IMR-90 (cell line): ENCODE measurements around the gene EDDM13. TPM values are rescaled to one million over a fixed set of nuclear protein-coding genes. Genes with fewer than 3 reads are reported as not detected.

Experiments used
- ATAC-seq: fragments of 200-7000 bp; cut with Tn5 transposase; 2 replicates; pipeline ENCODE4 v1.9.1; 2020; ENCODE audit warnings: low read depth, mild to moderate bottlenecking, moderate library complexity
- BruUV-seq: library from RNA; stranded (reverse); fragments of 400-500 nt; replicated peaks from 2 replicates; lab custom pipeline; 2021; lab: Mats Ljungman, UMichigan
- CTCF ChIA-PET: fragments of 300-600 bp; formaldehyde crosslinking; extraction: SDS; loops from one replicate; lab custom pipeline; 2021; ENCODE audit warnings: antibody characterized with exemption; lab: Yijun Ruan, JAX
- POLR2A ChIA-PET: fragments of 300-600 bp; sonication (Branson Sonifier 250); formaldehyde crosslinking; loops from one replicate; lab custom pipeline; 2022; ENCODE audit warnings: antibody characterized with exemption; ENCODE audit not compliant: unreplicated experiment; lab: Charles Lee
- DNase-seq: peaks from one replicate; pipeline ENCODE4 v3.0.0; 2013
- H2AFZ ChIP-seq: replicated peaks from 2 replicates; pipeline ENCODE3; 2013; ENCODE audit warnings: low read length, mild to moderate bottlenecking; ENCODE audit not compliant: poor library complexity
- H2AK5ac ChIP-seq: 2 replicates; pipeline ENCODE4 v1.6.1; 2013; ENCODE audit warnings: low read depth, low read length, inconsistent platforms
- H2AK9ac ChIP-seq: replicated peaks from 2 replicates; pipeline ENCODE3; 2013; ENCODE audit warnings: mild to moderate bottlenecking, low read depth, low read length, moderate library complexity; ENCODE audit not compliant: poor library complexity
- H2BK120ac ChIP-seq: 2 replicates; pipeline ENCODE4 v1.6.1; 2013; ENCODE audit warnings: low read depth, low read length, inconsistent platforms
- H2BK15ac ChIP-seq: 3 replicates; pipeline ENCODE4 v1.6.1; 2013; ENCODE audit warnings: low read depth, low read length, inconsistent platforms
- H2BK20ac ChIP-seq: 2 replicates; pipeline ENCODE4 v1.6.1; 2013; ENCODE audit warnings: low read depth, mild to moderate bottlenecking, inconsistent platforms, low read length, moderate library complexity
- H2BK5ac ChIP-seq: 2 replicates; pipeline ENCODE4 v1.6.1; 2013; ENCODE audit warnings: mild to moderate bottlenecking, low read depth, low read length, inconsistent platforms; ENCODE audit not compliant: poor library complexity, severe bottlenecking
- H3K14ac ChIP-seq: replicated peaks from 2 replicates; pipeline ENCODE4 v1.6.1; 2013; ENCODE audit warnings: low read depth, low read length, inconsistent platforms
- H3K18ac ChIP-seq: 2 replicates; pipeline ENCODE4 v1.6.1; 2013; ENCODE audit warnings: low read depth, low read length, control low read depth
- H3K23ac ChIP-seq: 2 replicates; pipeline ENCODE4 v1.6.1; 2013; ENCODE audit warnings: low read depth, low read length, inconsistent platforms
- H3K27ac ChIP-seq: 2 replicates; pipeline ENCODE4 v1.5.1; 2013; ENCODE audit warnings: mild to moderate bottlenecking, control low read depth, low read length; ENCODE audit not compliant: insufficient read depth
- H3K27me3 ChIP-seq: 2 replicates; pipeline ENCODE4 v1.6.1; 2013; ENCODE audit warnings: low read length; ENCODE audit not compliant: control insufficient read depth, insufficient read depth
- H3K36me3 ChIP-seq: 2 replicates; pipeline ENCODE4 v1.6.1; 2013; ENCODE audit warnings: low read length, mixed read lengths; ENCODE audit not compliant: control insufficient read depth, insufficient read depth
- H3K4ac ChIP-seq: 2 replicates; pipeline ENCODE4 v1.6.1; 2013; ENCODE audit warnings: low read depth, low read length, inconsistent platforms
- H3K4me1 ChIP-seq: 2 replicates; pipeline ENCODE4 v1.6.1; 2013; ENCODE audit warnings: low read length, mixed read lengths; ENCODE audit not compliant: control insufficient read depth, insufficient read depth
- H3K4me2 ChIP-seq: 2 replicates; pipeline ENCODE4 v1.6.1; 2013; ENCODE audit warnings: low read depth, mild to moderate bottlenecking, control low read depth, low read length, moderate library complexity
- H3K4me3 ChIP-seq: 2 replicates; pipeline ENCODE4 v1.5.1; 2013; ENCODE audit warnings: low read depth, mild to moderate bottlenecking, control low read depth, low read length, moderate library complexity; ENCODE audit not compliant: insufficient read depth
- H3K56ac ChIP-seq: 2 replicates; pipeline ENCODE4 v1.6.1; 2013; ENCODE audit warnings: low read length, inconsistent platforms; ENCODE audit not compliant: insufficient read depth; ENCODE audit errors: extremely low read depth
- H3K79me1 ChIP-seq, 2 experiments: 2 replicates each; pipeline ENCODE4 v1.6.1; 2013; ENCODE audit warnings: low read length in 2 of 2, inconsistent platforms in 1 of 2, low read depth in 1 of 2
- H3K9ac ChIP-seq: 2 replicates; pipeline ENCODE4 v1.6.1; 2013; ENCODE audit warnings: low read depth, low read length, control low read depth
- H3K9me1 ChIP-seq: 2 replicates; pipeline ENCODE4 v1.6.1; 2013; ENCODE audit warnings: low read length, inconsistent platforms; ENCODE audit not compliant: insufficient read depth
- H3K9me3 ChIP-seq: 2 replicates; pipeline ENCODE4 v1.6.1; 2013; ENCODE audit warnings: low read length; ENCODE audit not compliant: control insufficient read depth, insufficient read depth
- H4K20me1 ChIP-seq: 2 replicates; pipeline ENCODE4 v1.6.1; 2013; ENCODE audit warnings: low read length, inconsistent platforms; ENCODE audit not compliant: insufficient read depth
- H4K5ac ChIP-seq: 2 replicates; pipeline ENCODE4 v1.6.1; 2013; ENCODE audit warnings: mild to moderate bottlenecking, low read depth, low read length, control low read depth
- H4K8ac ChIP-seq, 2 experiments: 2 replicates each; pipeline ENCODE4 v1.6.1; 2013; ENCODE audit warnings: low read depth in 2 of 2, low read length in 2 of 2, control low read depth in 1 of 2, inconsistent platforms in 1 of 2
- H4K91ac ChIP-seq: 2 replicates; pipeline ENCODE4 v1.6.1; 2013; ENCODE audit warnings: low read depth, low read length, inconsistent platforms; ENCODE audit not compliant: insufficient read depth
- BHLHE40 ChIP-seq: fragments of 150-350 bp; IDR thresholded peaks from 2 replicates; pipeline ENCODE4 v1.6.1; 2016; ENCODE audit warnings: mild to moderate bottlenecking, low read depth, low read length
- CTCF ChIP-seq: conservative IDR thresholded peaks from 2 replicates; pipeline ENCODE4 v1.5.1; 2012; ENCODE audit warnings: mild to moderate bottlenecking, low read depth, low read length, improper control_type of control experiment
- MAFK ChIP-seq: IDR thresholded peaks from 2 replicates; pipeline ENCODE4 v1.6.1; 2012; ENCODE audit warnings: low read depth, low read length, improper control_type of control experiment
- RAD21 ChIP-seq: IDR thresholded peaks from 2 replicates; pipeline ENCODE4 v1.6.1; 2012; ENCODE audit warnings: low read length, improper control_type of control experiment
- SMC3 ChIP-seq: fragments of 150-350 bp; IDR thresholded peaks from 2 replicates; pipeline ENCODE4 v1.6.1; 2016; ENCODE audit warnings: low read depth, mild to moderate bottlenecking, antibody characterized with exemption, low read length, moderate library complexity
- WGBS, 2 experiments: methylation state at CpG; one replicate each; pipeline versions ENCODE4 v1.1.5 to v1.1.7; 2013; ENCODE audit warnings: missing lambda C conversion rate in 2 of 2; ENCODE audit not compliant: insufficient read length in 1 of 2; ENCODE audit errors: extremely low coverage in 2 of 2; 5-methylcytosine and 5-hydroxymethylcytosine counted together
- dilution Hi-C: fragments of 300-500 bp; cut with HindIII; formaldehyde crosslinking; loops from one replicate; pipeline ENCODE4 v1.14.3; 2018; ENCODE audit warnings: low sequenced_read_pairs; ENCODE audit not compliant: unreplicated experiment
- in situ Hi-C: fragments of 300-500 bp; cut with MboI; formaldehyde crosslinking; loops from 3 replicates; pipeline ENCODE4 v1.14.3; 2019; ENCODE audit warnings: low sequenced_read_pairs, inconsistent platforms, mixed read lengths
- intact Hi-C: fragments of 100-400 bp; cut with micrococcal nuclease; formaldehyde crosslinking; loops from 2 replicates; pipeline ENCODE4 v1.10.0; 2022
- polyA plus RNA-seq, 3 experiments: library from polyadenylated mRNA; depleted of rRNA; stranded (reverse); fragments of >200 nt; gene quantifications; 2 replicates each; pipeline ENCODE4 v1.2.3, GENCODE V29; 2012; ENCODE audit warnings: low replicate concordance in 1 of 3
- total RNA-seq: library from RNA; depleted of rRNA; stranded (reverse); fragments of >200 nt; gene quantifications from 2 replicates; pipeline ENCODE4 v1.2.3, GENCODE V29; 2012

Gene EDDM13
- total and polyA plus RNA-seq, 2 of the 4 experiments (the other 2 are of a cell fraction): not detected

GRCh38 chr19:56253737-56254136 is 18.8 kb upstream of the EDDM13 start:
- ATAC-seq: peak; percentile 56; the same call in 1 of the 2 replicates
- in situ Hi-C loops: loop anchor here (10.0 kb wide), 1 partner anchor 179 kb away; no protein-coding TSS in a partner anchor

More at GRCh38 chr19:56253737-56254136, 18.8 kb upstream of the EDDM13 start:
- CTCF ChIA-PET: interaction anchor here (0.6 to 4.9 kb wide), 15 partner anchors 8 to 601 kb away, joined by 3 to 45 read pairs (median 5); no protein-coding TSS in a partner anchor
- Histone ChIP-seq H3K9me3 (no peaks in the 10 kb centered on the region; the same call in 1 of the 2 replicates), H3K36me3 (no peaks in the 10 kb centered on the region), H3K23ac (no peak overlapping the region), H2AK5ac (no peak overlapping the region), H3K4me2 (no peak overlapping the region), H4K8ac (no peak overlapping the region), H2BK15ac (no peak overlapping the region), H3K4me3 (no peak overlapping the region), H3K9me1 (no peaks in the 10 kb centered on the region), H3K56ac (no peak overlapping the region), H3K79me1 (no peaks in the 10 kb centered on the region), H3K4me1 (no peaks in the 10 kb centered on the region), H4K5ac (no peak overlapping the region), H3K9ac (no peak overlapping the region), H2AK9ac (no peak overlapping the region), H4K20me1 (no peaks in the 10 kb centered on the region), H2BK5ac (no peak overlapping the region), H4K91ac (no peak overlapping the region), H2BK20ac (no peak overlapping the region), H3K27ac (no peak overlapping the region), H2AFZ (no peak overlapping the region), H3K4ac (no peak overlapping the region), H3K18ac (no peak overlapping the region), H2BK120ac (no peak overlapping the region), H3K27me3 (no peaks in the 10 kb centered on the region), H3K14ac (no peak overlapping the region)
- intact Hi-C loops: loop anchor here (1.0 to 2.0 kb wide), 3 partner anchors 80 to 177 kb away; no protein-coding TSS in a partner anchor
- BruUV-seq: no TSS peak
- peak; percentile 71 for DNase-seq
- 83% methylated on average over 1 of the region's 5 CpGs; no CpG with 5 or more reads in 1 of the 2 experiments for WGBS, 2 experiments
- dilution Hi-C loops: no loop called here
- TF ChIP-seq RAD21: peak; percentile 45
- TF ChIP-seq MAFK: no peak
- peak; percentile 56 for TF ChIP-seq SMC3
- TF ChIP-seq BHLHE40: no peak
- peak; percentile 56 for TF ChIP-seq CTCF
- POLR2A ChIA-PET: no interaction called here
